Measurements from ENCODE around the gene CUX1. TPM values are rescaled to one million over a fixed set of nuclear protein-coding genes. Genes with fewer than 3 reads are reported as not detected.

CUX1 gene
- total and polyA plus RNA-seq, 2 donors (not counting 1 experiment from before 2014, with no cell fraction given) = 10.8 to 86.5 TPM

DNA sequence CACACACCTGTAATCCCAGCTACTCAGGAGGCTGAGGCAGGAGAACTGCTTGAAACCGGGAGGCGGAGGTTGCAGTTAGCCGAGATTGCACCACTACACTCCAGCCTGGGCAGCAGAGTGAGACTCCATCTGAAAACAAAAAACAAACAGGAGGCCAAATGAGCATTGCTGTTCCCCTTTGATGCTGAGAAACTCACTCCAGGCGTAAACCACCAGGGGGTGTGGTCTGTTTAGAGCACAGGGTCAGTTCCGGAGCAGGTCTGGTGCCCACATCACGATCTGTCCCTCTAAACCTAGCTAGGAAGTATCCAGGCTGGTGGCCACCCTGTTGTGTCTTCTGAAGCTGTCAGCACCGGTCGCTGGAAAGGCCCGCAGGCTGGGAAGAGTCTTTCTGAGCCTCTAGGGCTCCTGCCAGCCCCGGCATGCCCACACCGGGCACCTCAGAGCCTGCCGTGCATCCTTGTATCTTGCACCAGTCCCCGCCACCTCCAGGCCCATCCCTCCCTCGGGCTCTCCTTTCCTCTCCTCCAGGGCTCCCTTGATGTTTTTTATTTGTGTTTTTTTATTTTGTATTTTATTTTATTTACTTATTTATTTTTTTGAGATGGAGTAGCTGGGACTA lies 402.9 kb downstream of the CUX1 start:
- ChIA-PET POLR2A (no interaction called here), CTCF (no interaction called here)
- DNase-seq = no peak
- H3K27me3 ChIP-seq (replicated peaks in 1 of 4; ENCODE audit: control extremely low read depth in 1 of 4, control insufficient read depth in 3 of 4, insufficient read depth in 4 of 4, low read length in 3 of 4) = no peaks in the 10 kb centered on the region
- no peak overlapping the region for H3K27ac ChIP-seq (ENCODE audit: low read length in 2 of 2)
- H3K27ac Mint-ChIP-seq = no peak overlapping the region
- H3K36me3 ChIP-seq (replicated peaks in 1 of 2; ENCODE audit: control extremely low read depth in 1 of 2, control insufficient read depth in 1 of 2, extremely low read depth in 1 of 2, insufficient read depth in 2 of 2, low read length in 1 of 2) = peaks cover 0 to 2% of the 10 kb centered on the region in 2 experiments
- H2AFZ ChIP-seq (ENCODE audit: insufficient read depth, low read depth, low read length, poor library complexity, severe bottlenecking) = no peak overlapping the region
- no peaks in the 10 kb centered on the region for H3K4me1 ChIP-seq (ENCODE audit: control insufficient read depth in 2 of 2, insufficient read depth in 2 of 2, low read length in 2 of 2)
- H3K4me3 ChIP-seq (ENCODE audit: control extremely low read depth in 1 of 5, extremely low read depth in 1 of 5, insufficient read depth in 1 of 5, low read depth in 2 of 5, low read length in 4 of 5) = no peak overlapping the region
- intact Hi-C loops (cut with micrococcal nuclease) = no loop called here
- no peaks in the 10 kb centered on the region for H4K20me1 ChIP-seq (ENCODE audit: control insufficient read depth, insufficient read depth, low read length, poor library complexity, severe bottlenecking)
- WGBS (ENCODE audit: insufficient coverage) = 97% methylated on average over 9 of the region's 14 CpGs
- no peaks in the 10 kb centered on the region for H3K4me1 Mint-ChIP-seq
- H3K4me3 Mint-ChIP-seq = no peak overlapping the region
- no peak overlapping the region for H3K9ac ChIP-seq (ENCODE audit: low read length)
- no peaks in the 10 kb centered on the region for H3K9me3 Mint-ChIP-seq (ENCODE audit: insufficient read depth)
- H3K9me3 ChIP-seq (ENCODE audit: control extremely low read depth in 1 of 3, control insufficient read depth in 2 of 3, insufficient read depth in 1 of 3, low read length in 2 of 3) = no peaks in the 10 kb centered on the region
- TF ChIP-seq EZH2 (IDR thresholded peaks at IDR 0.05; ENCODE audit: borderline replicate concordance, insufficient read depth, low read depth, low read length, poor library complexity, severe bottlenecking) (no peak), CTCF (IDR thresholded peaks at IDR 0.05) (no peak)
- no peak for ATAC-seq (ENCODE audit: low read depth)
- H3K27me3 Mint-ChIP-seq = no peaks in the 10 kb centered on the region
- H3K79me2 ChIP-seq (ENCODE audit: control insufficient read depth, insufficient read depth, low read length) = no peaks in the 10 kb centered on the region
- no peak overlapping the region for H3K4me2 ChIP-seq (replicated peaks; ENCODE audit: low read depth, low read length, poor library complexity, severe bottlenecking)

DNA sequence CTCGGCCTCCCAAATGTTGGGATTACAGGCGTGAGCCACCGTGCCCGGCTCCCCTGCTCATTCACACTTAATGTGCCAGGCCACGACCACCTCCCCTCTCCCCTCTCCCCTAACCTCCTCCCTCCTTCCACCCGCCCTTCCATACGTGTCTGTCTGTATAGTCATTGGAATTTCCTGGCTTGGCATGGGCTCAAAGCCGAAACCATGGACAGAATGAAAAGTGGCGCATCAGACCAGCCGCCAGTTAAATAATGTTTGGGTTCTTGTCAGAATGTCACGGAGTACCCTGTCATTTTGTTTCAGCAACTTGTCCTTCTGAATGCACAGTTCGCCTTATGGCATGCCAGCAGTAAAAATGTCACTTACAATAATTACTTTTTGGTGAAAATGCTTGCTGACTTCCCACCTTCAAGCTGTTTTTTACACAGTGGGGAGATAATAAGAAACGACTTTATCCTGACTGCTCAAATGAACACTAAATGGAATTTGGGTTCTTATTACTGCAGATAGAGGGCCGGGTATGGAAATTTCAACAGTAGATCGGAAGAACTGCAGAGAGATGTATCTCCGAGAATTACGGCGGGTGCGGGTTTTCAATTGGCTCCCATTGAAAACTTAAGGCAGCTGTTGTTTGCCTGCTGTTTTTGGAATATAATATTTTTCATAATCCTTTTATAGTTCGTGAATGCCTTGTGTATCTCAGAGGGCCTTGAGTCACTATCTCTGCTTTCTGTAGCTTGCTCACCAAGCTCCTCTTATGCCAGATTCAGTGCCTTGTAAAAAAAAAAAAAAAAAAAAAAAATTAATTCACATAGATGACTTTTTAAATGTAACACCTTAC lies 403.8 kb downstream of the CUX1 start:
- TF ChIP-seq EZH2 (IDR thresholded peaks at IDR 0.05; ENCODE audit: borderline replicate concordance, insufficient read depth, low read depth, low read length, poor library complexity, severe bottlenecking) (no peak), CTCF (IDR thresholded peaks at IDR 0.05) (no peak)
- Histone ChIP-seq H3K27ac (ENCODE audit: low read length in 2 of 2) (no peak overlapping the region), H3K4me3 (ENCODE audit: control extremely low read depth in 1 of 5, extremely low read depth in 1 of 5, insufficient read depth in 1 of 5, low read depth in 2 of 5, low read length in 4 of 5) (no peak overlapping the region), H3K4me2 (replicated peaks; ENCODE audit: low read depth, low read length, poor library complexity, severe bottlenecking) (no peak overlapping the region), H3K36me3 (replicated peaks in 1 of 2; ENCODE audit: control extremely low read depth in 1 of 2, control insufficient read depth in 1 of 2, extremely low read depth in 1 of 2, insufficient read depth in 2 of 2, low read length in 1 of 2) (peaks cover 0 to 2% of the 10 kb centered on the region in 2 experiments), H3K79me2 (ENCODE audit: control insufficient read depth, insufficient read depth, low read length) (no peaks in the 10 kb centered on the region), H2AFZ (ENCODE audit: insufficient read depth, low read depth, low read length, poor library complexity, severe bottlenecking) (no peak overlapping the region), H3K27me3 (replicated peaks in 1 of 4; ENCODE audit: control extremely low read depth in 1 of 4, control insufficient read depth in 3 of 4, insufficient read depth in 4 of 4, low read length in 3 of 4) (no peaks in the 10 kb centered on the region), H3K9ac (ENCODE audit: low read length) (no peak overlapping the region), H3K9me3 (ENCODE audit: control extremely low read depth in 1 of 3, control insufficient read depth in 2 of 3, insufficient read depth in 1 of 3, low read length in 2 of 3) (no peaks in the 10 kb centered on the region), H4K20me1 (ENCODE audit: control insufficient read depth, insufficient read depth, low read length, poor library complexity, severe bottlenecking) (no peaks in the 10 kb centered on the region), H3K4me1 (ENCODE audit: control insufficient read depth in 2 of 2, insufficient read depth in 2 of 2, low read length in 2 of 2) (no peaks in the 10 kb centered on the region)
- POLR2A ChIA-PET = no interaction called here
- Mint-ChIP-seq H3K9me3 (ENCODE audit: insufficient read depth) (no peaks in the 10 kb centered on the region), H3K27me3 (no peaks in the 10 kb centered on the region), H3K4me3 (no peak overlapping the region), H3K27ac (no peak overlapping the region), H3K4me1 (no peaks in the 10 kb centered on the region)
- WGBS (ENCODE audit: insufficient coverage) = 98% methylated on average over 13 of the region's 20 CpGs
- CTCF ChIA-PET = interaction anchor here (0.6 to 0.7 kb wide), 2 partner anchors 230 to 296 kb away, joined by 3 to 5 read pairs; no protein-coding TSS in a partner anchor
- DNase-seq (no peak), ATAC-seq (ENCODE audit: low read depth) (no peak)
- intact Hi-C loops (cut with micrococcal nuclease) = no loop called here
